Frontal cortex (tissue), 4 donors: ENCODE data around the gene COX6A2. TPM values are rescaled to one million over a fixed set of nuclear protein-coding genes. Genes with fewer than 3 reads are reported as not detected.
A peak's percentile ranks its signal among the peaks of the same experiment; 100 is the strongest.
"Not testable (repeated sequence)": the region's sequence is repeated elsewhere in the genome, so short reads cannot be mapped to it uniquely, and the experiment has no call there.

Source experiments
- DNase-seq, 2 donors: peaks; one replicate each; pipeline ENCODE4 v3.0.0; 2012; ENCODE audit warnings: low spot score in 2 of 2
- FAIRE-seq: peaks from 2 replicates; lab custom pipeline; 2012; peaks lifted over from hg19 to GRCh38; lab: Jason Lieb, UNC
- total RNA-seq: library from RNA; depleted of rRNA; stranded (reverse); fragments of >200 nt; gene quantifications from one replicate; pipeline ENCODE4 v1.2.3, GENCODE V29; 2014
- donor health status: control.
- donor health status: control.
- donor health status: control.

Gene COX6A2
- total RNA-seq, 1 donor from 2014 or later = not detected

DNA sequence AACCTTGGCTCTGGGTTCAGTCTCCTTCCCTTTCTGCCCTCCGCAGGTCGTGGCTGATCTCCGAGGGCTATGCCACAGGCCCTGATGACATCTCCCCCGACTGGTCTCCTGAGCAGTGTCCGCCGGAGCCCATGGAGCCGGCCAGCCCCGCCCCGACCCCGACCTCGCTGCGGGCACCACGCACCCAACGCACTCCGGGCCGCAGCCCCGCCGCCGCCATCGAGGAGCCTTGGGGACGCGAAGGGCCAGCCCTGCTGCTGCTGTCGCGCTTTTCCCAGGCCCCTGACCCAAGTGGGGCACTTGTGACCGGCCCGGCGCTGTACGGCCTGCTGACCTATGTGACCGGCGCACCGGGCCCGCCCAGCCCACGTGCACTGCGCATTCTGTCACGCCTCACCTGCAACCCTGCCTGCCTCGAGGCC, 36.2 kb upstream of the COX6A2 start:
- FAIRE-seq = no peak
- no peak for DNase-seq

DNA sequence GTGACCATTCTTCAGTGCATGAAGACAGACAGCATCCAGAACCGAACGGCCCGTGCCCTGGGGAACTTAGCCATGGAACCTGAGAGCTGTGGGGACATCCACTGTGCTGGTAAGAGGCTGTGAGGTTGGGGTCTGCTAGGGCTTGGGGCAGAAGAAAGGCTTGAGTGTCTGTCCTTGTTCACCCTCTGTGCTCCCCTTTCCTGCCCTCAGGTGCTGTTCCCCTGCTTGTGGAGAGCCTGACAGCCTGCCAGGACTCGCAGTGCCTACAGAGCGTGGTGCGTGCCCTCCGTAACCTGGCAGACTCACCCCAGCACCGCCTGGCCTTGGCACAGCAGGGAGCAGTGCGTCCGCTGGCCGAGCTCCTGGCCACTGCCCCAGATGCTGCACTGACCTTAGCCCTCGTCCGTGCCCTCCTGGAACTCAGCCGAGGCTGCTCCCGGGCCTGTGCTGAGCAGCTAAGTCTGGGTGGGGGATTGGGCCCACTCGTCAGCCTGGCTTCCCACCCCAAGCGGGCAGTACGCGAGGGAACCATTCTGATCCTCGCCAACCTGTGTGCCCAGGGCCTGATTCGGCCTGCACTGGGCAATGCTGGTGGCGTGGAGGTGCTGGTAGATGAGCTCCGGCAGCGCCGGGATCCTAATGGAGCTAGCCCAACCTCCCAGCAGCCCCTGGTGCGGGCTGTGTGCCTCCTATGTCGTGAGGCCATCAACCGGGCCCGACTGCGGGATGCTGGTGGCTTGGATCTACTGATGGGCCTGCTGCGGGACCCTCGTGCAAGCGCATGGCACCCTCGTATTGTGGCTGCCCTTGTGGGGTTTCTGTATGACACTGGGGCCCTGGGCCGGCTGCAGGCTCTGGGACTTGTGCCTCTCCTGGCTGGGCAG, 34.0 kb upstream of the COX6A2 start:
- DNase-seq (no peak), FAIRE-seq (no peak)

DNA sequence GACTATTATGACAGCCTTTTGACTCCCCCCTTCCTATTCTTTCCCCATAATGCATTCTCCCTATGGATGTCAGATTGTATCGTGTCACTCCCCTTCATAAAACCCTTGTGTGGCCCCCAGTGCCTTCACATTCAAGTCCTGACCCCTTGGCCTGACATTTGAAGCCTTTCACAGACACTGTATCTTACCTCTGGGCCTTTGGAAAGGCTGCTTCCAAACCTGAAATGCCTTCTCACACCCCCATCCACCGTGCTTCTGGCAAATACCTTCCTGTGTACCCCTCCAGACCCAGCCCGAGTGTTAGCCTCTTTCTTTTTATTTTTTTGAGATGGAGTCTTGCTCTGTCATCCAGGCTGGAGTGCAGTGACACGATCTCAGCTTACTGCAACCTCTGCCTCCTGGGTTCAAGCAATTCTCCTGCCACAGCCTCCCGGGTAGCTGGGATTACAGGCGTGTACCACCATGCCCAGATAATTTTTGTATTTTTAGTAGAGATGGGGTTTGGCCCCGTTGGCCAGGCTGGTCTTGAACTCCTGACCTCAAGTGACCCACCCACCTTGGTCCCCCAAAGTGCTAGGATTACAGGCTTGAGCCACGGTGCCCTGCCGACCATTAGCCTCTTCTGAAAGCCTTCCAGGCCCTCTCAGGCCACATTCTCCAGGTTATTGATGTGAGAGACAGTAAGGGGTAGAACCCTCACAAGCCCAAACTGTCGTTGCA, 33.2 kb upstream of the COX6A2 start:
- FAIRE-seq = no peak
- DNase-seq = no peak

DNA sequence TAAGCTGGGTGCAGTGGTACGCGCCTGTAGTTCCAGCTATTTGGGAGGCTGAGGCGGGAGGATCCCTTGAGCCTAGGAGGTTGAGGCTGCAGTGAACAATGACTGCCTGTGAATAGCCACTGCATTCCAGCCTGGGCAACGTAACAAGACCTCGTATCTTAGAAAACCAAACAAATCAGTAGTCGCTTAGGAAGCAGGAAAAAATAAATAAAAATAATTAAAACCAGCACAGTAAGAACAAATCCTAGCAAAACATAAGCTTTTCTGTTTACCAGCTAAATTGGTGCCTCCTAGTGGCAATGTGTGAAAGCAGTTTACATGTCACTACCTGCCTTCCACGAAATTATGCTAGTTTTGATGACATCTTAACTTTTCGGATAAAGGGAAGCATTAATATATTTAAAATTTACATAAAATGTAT, 32.4 kb upstream of the COX6A2 start:
- no peak for FAIRE-seq
- DNase-seq = peak in 1 of 2 donors; percentile 40

DNA sequence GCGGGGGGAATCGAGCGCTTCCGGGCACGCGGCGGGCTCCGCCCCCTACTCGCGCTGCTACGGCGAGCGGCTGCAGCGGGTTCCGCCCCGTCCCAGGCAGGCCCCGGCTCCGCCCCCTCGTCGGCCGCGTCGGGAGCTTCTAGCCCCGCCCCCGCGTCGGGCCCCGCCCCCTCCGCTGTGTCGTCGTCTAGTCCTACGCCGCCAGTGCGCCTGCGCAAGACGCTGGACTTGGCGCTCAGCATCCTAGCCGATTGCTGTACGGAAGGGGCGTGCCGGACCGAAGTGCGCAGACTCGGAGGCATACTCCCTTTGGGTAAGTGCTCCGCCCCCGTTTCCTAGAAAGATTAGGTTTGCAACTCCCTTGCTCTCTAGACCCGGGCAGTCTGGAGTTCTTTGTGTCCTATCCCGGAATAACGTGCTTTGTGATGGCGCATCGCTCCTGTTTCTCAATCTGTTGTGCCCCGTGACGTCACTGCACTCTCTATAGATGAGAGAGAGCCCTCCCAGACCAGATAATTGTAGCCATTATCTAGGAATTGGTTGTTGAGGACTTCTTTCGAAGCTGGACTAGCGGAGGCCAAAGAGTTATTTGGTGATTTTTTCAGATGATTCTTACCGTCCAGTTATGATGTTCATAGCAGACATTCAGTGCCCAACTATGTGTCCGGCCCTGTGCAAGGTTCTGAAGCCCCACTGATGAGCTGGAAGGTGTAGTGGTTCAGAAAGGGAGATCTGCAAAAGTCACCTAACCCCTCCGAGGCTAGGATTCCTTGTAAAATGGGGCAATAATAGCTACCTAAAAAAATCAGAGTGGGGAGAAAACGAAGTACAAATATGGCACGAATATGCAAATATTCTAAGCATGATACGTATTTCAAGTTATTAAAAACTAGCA, 31.8 kb upstream of the COX6A2 start:
- DNase-seq (peak; percentile 96 to 98), FAIRE-seq (no peak)

DNA sequence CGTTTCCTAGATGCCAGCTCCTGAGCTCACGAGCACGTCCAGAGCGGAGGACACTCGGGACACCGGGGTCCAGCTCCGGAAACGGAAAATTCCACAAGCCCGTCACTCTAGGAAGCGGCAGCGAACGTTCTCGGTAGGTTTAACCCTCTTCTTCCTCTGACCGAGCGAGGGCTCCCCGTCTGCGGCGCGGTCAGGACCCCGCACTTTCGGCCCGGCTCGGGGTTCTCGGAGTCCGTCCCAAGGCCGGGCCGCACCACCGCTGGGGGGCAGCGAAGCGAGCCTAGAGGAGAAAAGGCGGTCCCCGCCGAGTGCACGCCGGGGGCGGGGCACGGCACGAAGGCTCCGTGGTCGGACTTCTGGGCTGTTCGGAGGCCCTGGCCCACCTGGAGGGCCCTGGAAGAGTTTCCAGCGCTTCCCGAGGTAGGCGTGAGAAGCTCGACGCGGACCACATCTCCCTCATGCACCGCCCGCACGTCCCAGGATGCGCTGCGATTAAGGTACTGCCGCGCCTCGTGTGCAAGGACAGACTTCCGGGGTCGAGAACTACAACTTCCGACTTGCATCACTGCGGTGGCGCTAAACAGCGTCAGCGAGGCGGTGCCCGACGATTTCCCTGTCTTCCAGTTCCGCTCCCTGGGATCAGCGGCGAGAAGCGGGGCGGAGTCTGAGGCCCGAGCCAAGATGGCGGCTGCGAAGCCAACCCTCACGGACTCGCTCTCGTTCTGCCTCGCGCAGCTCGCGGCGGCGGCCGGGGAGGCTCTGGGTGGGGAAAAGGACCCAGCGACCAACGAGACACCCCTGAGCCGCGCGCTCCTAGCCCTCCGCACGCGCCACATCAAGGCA, 30.9 kb upstream of the COX6A2 start, which contains the start of gene ARMC5:
Gene ARMC5 (plus strand): TSS at position 658 of the 843 bp plus-strand sequence. CDS start 24 bp downstream, at position 682.
- no peak for FAIRE-seq
- DNase-seq = peak; percentile 92 to 96

DNA sequence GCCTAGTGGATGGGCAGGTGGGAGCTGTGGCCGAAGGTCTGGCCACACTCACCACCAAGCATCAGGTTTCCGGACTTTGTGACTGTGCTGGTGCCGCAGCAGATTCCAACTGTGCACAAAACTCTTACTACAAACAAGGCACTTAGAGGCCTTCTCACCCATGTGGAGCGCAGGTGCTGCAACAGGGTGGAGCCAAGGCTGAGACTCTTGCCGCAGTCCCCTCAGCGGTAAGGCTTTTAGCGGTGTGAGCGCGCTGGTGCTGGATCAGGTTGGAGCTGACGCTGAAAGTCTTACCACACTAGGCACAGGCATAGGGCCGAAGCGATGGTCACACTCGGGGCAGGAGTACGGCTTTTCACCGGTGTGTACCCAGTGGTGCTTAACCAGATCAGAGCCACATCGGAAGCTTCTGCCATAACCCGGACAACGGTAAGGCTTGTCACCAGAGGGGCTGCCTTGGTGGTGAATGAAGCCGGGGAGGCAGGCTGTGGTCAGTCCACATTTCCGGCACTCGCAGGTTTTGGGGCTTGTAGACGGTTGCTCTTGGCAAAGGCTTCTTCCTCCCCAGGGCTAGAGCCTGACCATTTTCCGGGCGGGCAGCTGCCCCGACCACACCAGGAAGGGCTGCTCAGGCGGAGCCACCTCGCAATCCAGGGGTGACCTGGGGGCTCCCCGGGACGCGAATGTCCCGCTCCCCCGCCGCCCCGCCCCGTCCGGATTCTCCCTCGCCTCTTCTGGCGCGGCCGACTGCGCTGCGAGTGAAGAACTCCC, 30.1 kb upstream of the COX6A2 start:
- FAIRE-seq (no peak), DNase-seq (no peak)

DNA sequence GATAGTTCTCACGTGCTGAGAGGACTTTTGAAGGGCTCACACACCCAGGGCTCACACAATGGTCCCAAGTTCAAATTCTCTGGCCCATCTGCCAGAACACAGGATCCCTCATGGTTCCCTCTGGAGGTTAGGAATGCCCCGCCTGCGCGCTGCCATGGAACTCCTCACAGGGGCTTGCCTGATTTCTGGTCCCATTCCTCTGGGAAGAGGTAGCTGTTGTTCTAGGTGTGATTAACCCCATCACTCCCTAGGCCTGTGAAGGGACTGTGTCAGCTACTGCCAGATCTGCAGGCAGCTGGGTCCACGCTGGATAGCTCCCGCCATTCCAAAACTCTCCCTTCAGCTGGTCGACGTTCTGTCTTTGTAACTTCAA, 28.8 kb upstream of the COX6A2 start:
- no peak for DNase-seq
- FAIRE-seq = no peak

DNA sequence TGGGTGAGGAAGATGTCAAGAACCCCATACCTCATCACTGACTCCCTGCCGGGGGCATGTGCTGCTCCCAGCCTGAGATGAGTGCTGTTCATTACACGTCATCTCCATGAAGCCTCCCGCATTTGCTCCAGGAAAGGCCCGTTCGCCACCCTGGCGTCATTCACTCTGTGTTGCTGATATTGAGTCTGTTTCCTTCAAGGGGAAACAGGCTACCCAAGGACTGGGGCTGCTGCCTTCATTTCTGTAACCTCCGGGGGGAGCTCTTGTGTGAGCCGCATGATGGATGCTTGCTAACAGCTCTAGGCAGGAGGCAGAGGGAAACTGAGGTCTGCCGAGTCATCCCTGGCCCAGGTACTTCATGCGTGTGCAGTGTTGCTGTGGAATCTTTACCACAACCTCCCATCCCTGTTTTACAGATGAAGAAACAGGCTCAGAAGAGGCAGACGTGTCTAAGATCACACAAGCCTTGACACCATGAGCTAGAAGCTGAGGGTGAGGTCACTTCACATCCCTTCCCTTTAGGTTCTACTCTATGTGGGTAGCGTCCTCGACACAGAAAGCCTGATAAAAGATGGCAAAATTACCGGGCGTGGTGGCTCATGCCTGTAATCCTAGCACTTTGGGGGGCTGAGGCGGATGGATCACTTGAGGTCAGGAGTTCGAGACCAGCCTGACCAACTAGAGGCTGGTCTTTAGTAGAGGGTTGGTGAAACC, 27.6 kb upstream of the COX6A2 start:
- no peak for DNase-seq
- FAIRE-seq = no peak

DNA sequence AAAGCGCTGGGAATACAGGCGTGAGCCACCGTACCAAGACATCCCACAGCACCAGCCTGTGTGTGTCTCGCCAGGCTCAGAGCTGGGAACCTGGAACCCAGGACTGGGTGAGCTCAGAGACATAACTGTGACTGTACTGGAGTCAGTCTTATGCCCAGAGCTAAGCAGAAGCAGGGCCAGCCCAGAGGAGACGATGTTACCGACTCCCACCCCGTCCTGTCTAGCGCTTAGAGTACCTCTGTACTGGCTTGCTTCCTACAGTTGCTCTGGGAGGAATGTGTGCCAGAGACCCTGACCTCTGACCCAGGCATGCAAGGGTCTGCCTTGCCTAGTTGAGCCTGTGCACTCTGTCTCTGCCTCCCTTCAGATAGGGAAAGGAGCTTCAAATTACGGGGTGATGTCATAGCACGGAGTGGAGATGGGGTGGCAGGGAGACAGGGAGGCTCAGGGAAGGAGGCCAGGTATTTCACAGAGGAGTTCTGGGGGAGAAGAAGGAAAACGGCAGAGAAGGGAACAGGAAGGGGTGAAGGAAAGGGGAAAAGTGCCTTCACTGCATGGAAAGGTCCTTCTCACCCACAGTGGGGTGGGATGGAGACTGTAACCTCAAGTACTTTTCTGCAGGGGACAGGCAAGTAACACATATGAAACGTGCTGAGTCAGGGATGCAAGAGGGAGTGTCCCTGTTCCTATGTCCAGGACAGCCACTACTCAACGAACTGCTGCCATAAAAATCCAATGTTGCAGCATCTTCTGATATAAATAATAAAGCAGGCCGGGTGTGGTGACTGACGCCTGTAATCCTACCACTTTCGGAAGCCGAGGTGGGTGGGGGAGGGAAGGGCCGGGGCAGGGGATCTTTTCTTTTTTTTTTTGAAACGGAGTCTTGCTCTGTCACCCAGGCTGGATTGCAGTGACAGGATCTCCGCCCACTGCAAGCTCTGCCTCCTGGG, 25.4 kb upstream of the COX6A2 start:
- no peak for DNase-seq
- FAIRE-seq = no peak

DNA sequence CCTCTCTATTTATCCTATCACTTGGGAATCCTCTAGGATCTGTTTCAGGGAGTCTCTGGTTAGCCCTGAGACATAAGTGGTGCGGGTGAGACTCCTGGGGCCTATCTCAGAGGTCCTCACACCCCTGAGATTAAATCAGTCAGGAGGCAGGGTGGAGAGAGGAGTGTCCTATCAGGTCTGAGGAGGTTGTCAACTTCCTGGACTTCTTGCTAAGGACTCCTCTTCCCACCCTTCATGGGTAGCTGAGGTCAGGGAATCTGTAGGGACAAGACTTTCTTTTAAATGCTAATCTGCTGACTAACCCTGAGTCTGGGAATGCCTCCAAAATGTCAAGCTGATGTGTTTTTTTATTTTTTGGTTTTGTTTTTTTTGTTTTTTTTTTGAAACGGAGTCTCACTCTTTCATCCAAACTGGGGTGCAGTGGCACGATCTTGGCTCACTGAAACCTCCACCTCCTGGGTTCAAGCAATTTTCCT, 24.5 kb upstream of the COX6A2 start:
- FAIRE-seq (no peak), DNase-seq (no peak)

DNA sequence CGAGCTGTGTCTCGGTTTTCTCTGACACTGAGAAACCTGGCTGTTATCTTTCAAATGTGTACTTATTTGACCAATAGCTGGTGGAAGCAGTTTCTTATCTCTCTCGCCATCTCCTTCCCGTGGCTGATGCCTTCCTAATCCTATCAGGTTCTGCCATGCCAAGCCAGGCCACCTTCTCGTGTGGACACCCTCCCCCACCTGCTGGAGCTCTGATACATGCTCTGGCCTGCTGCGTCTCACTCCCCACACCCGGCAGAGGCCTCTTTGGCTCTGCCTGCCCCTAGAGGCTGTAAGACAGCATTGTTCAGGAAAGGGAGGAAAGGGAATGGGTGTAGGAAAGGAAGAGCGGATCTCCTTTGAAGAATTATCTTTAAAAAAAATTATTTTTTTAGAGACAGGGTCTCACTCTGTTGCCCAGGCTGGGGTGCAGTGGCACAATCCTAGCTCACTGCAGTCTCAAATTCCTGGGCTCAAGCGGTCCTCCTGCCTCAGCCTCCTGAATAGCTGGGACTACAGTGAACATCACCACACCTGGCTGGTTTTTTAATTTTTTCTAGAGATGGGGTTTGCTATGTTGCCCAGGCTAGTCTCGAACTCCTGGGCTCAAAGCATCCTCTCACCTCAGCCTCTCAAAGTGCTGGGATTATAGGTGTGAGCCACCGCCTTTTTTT, 23.7 kb upstream of the COX6A2 start:
- no peak for FAIRE-seq
- DNase-seq = no peak

DNA sequence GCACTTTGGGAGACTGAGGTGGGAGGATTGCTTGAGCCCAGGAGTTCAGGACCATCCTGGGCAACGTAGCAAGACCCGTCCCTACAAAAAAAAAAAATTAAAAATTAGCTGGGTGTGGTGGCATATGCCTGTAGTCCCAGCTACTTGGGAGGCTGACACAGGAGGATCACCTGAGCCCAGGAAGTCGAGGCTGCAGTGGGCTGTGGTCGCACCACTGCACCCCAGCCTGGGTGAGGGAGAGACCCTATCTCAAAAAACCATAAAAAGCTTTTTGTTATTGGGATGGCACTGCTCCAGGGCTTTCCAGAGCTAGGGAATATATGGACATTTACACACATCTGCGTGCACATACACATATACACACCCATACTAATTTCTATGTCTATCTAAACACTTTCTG, 23.0 kb upstream of the COX6A2 start:
- DNase-seq = no peak
- no peak for FAIRE-seq

DNA sequence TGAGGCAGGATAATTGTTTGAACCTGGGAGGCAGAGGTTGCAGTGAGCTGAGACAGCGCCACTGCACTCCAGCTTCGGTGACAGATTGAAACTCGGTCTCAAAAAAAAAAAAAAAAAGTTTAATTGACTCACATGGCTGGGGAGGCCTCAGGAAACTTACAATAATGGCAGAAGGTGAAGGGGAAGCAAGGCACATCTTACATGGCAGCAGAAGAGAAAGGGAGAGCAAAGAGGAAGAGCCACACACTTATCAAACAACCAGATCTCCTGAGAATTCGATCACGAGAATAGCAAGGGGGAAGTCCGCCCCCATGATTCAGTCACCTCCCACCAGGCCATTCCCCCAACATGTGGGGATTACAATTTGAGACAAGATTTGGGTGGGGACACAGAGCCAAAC, 17.8 kb upstream of the COX6A2 start:
- not testable (repeated sequence) for FAIRE-seq, DNase-seq

DNA sequence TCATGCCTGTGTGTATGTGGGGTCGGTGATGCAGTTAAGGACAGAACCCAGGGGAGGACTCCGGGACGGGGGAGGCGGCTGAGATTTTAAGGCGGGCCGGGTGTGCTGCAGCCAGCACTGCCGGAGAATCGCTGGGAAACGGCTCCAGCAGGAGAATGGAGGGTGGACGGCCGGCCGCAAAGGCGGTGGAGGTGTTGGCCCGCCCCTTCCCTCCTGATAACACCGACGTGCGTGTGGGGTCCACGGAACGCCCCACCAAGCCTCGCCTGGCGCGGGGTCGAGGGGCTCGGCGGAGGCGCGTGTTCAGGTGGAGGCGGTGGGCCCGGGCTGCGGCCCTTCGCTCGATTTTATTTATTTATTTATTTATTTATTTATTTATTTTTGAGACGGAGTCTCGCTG, 13.8 kb upstream of the COX6A2 start:
- no peak for FAIRE-seq
- DNase-seq = no peak

DNA sequence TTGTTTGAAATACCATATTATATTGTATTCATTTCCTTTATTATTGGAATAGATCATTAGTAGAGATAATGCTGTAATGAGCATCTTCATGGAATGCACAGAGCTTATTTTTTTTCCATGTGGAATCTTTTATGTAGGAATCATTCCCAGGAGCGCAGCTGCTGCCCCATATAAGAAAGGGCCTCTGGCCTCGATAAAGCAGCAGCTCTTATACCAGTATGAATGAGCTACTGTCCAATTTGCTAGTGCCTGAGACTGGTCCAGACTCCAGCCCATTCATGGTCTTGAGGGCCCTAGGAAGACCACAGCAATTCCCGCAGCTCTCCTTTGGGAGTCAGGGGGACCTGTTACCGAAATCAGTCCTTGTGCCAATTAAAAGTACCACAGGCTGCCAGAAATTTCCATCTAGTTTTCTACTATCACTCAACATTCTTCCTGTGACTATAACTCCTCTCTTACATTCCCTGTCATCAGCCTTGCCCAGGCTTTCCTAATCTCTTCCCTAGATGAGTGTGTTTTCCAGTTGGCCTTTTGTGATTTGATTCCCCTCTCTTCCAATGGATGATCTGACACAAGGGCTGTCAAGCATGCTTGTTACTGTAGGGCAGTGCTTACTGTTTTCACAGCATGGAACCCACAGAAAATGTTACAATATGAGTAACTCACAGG, 12.5 kb upstream of the COX6A2 start:
- no peak for FAIRE-seq
- DNase-seq = no peak
